ENCODE results near the gene MTF1.

MTF1 gene

GRCh38 chr1:37865348-37866120 lies 6.1 kb upstream of the MTF1 start:
- H3K4me3 ChIP-seq (ENCODE audit: low read length), result no peak overlapping the region
- TF ChIP-seq CTCF (IDR thresholded peaks at IDR 0.05; ENCODE audit: insufficient read depth, low read depth, low read length, missing control alignments), result no peak
- DNase-seq (ENCODE audit: low read depth), result peak; percentile 96

- TF ChIP-seq CTCF (IDR thresholded peaks at IDR 0.05; ENCODE audit: insufficient read depth, low read depth, low read length, missing control alignments), result no peak
- peak; percentile 93 for DNase-seq (ENCODE audit: low read depth)
- no peak overlapping the region for H3K4me3 ChIP-seq (ENCODE audit: low read length)
These were observed 2.9 kb upstream of the MTF1 start for GRCh38 chr1:37862330-37862729.

GRCh38 chr1:37861151-37861550 lies 1.8 kb upstream of the MTF1 start:
- DNase-seq (ENCODE audit: low read depth), result peak; percentile 87
- TF ChIP-seq CTCF (IDR thresholded peaks at IDR 0.05; ENCODE audit: insufficient read depth, low read depth, low read length, missing control alignments), result no peak
- H3K4me3 ChIP-seq (ENCODE audit: low read length), result no peak overlapping the region

- peak overlapping the region; percentile 100 for H3K4me3 ChIP-seq (ENCODE audit: low read length)
- no peak for TF ChIP-seq CTCF (IDR thresholded peaks at IDR 0.05; ENCODE audit: insufficient read depth, low read depth, low read length, missing control alignments)
- no peak for DNase-seq (ENCODE audit: low read depth)
These were observed 914 bp upstream of the MTF1 start for GRCh38 chr1:37860346-37860666.

GRCh38 chr1:37858931-37859506 lies 373 bp downstream of the MTF1 start:
- H3K4me3 ChIP-seq (ENCODE audit: low read length), result peak overlapping the region; percentile 100
- TF ChIP-seq CTCF (IDR thresholded peaks at IDR 0.05; ENCODE audit: insufficient read depth, low read depth, low read length, missing control alignments), result no peak
- DNase-seq (ENCODE audit: low read depth), result no peak

- TF ChIP-seq CTCF (IDR thresholded peaks at IDR 0.05; ENCODE audit: insufficient read depth, low read depth, low read length, missing control alignments), result no peak
- no peak for DNase-seq (ENCODE audit: low read depth)
- no peak overlapping the region for H3K4me3 ChIP-seq (ENCODE audit: low read length)
These were observed 5.0 kb downstream of the MTF1 start for GRCh38 chr1:37854406-37854805.

GRCh38 chr1:37853157-37853556 lies 6.2 kb downstream of the MTF1 start:
- no peak for TF ChIP-seq CTCF (IDR thresholded peaks at IDR 0.05; ENCODE audit: insufficient read depth, low read depth, low read length, missing control alignments)
- no peak overlapping the region for H3K4me3 ChIP-seq (ENCODE audit: low read length)
- DNase-seq (ENCODE audit: low read depth), result no peak

Data from epithelial cell of esophagus (primary cell).